ENCODE results near the gene CCKAR. TPM values are rescaled to one million over a fixed set of nuclear protein-coding genes. Genes with fewer than 3 reads are reported as not detected.

CCKAR gene
- total and polyA plus RNA-seq, 2 of the 8 experiments (the other 6 are each of a cell fraction or from before 2014, with no cell fraction given) = not detected

GRCh38 chr4:26452565-26453531 lies 37.4 kb downstream of the CCKAR start (continued):
- TF ChIP-seq CTCF (IDR thresholded peaks at IDR 0.05; ENCODE audit: control extremely low read depth in 1 of 3, insufficient read depth in 1 of 3, low read depth in 1 of 3, low read length in 3 of 3) (peak in 1 of 3 experiments; percentile 9; a peak in 1 of 4 replicates), POLR2AphosphoS5 (IDR thresholded peaks at IDR 0.05; ENCODE audit: low read depth, low read length) (peak; percentile 24; the same call in 1 of the 2 replicates)
